A673 (cell line): Measurements from ENCODE around the gene SP140L. TPM values are rescaled to one million over a fixed set of nuclear protein-coding genes. Genes with fewer than 3 reads are reported as not detected.

Source experiments
- BruUV-seq: library from RNA; stranded (reverse); fragments of 400-500 nt; replicated peaks from 2 replicates; lab custom pipeline; 2021; lab: Mats Ljungman, UMichigan
- CTCF ChIA-PET: fragments of 300-600 bp; sonication (Branson Sonifier 250); formaldehyde crosslinking; loops from one replicate; lab custom pipeline; 2022; ENCODE audit warnings: antibody characterized with exemption; lab: Charles Lee
- POLR2A ChIA-PET: fragments of 300-600 bp; sonication (Branson Sonifier 250); formaldehyde crosslinking; loops from one replicate; lab custom pipeline; 2022; ENCODE audit warnings: antibody characterized with exemption; ENCODE audit not compliant: low non-redundant PET; lab: Charles Lee
- DNase-seq: peaks from one replicate; pipeline ENCODE4 v3.0.0-alpha.2; 2015; ENCODE audit warnings: low spot score
- H3K27ac ChIP-seq: fragments of 200-600 bp; sonication (generic); 2 replicates; pipeline ENCODE4 v1.5.1; 2016; ENCODE audit warnings: mixed run types, low read depth, mild to moderate bottlenecking, mixed read lengths, antibody characterized with exemption, low read length; ENCODE audit not compliant: poor library complexity, severe bottlenecking
- H3K27me3 ChIP-seq: fragments of 200-600 bp; sonication (generic); replicated peaks from 2 replicates; pipeline ENCODE4 v1.6.1; 2017; ENCODE audit warnings: mixed run types, low read depth, mild to moderate bottlenecking, mixed read lengths, antibody characterized with exemption, low read length; ENCODE audit not compliant: insufficient read depth, poor library complexity
- H3K36me3 ChIP-seq: fragments of 200-600 bp; sonication (generic); 2 replicates; pipeline ENCODE4 v1.6.1; 2016; ENCODE audit warnings: mixed run types, mild to moderate bottlenecking, mixed read lengths, antibody characterized with exemption, low read length; ENCODE audit not compliant: insufficient read depth, poor library complexity, severe bottlenecking
- H3K4me1 ChIP-seq: fragments of 200-600 bp; sonication (generic); 2 replicates; pipeline ENCODE4 v1.6.1; 2017; ENCODE audit warnings: mixed run types, mild to moderate bottlenecking, mixed read lengths, antibody characterized with exemption, low read length; ENCODE audit not compliant: insufficient read depth, poor library complexity, severe bottlenecking
- H3K4me3 ChIP-seq: fragments of 200-600 bp; sonication (generic); 2 replicates; pipeline ENCODE4 v1.5.1; 2016; ENCODE audit warnings: low read depth, mixed run types, mild to moderate bottlenecking, mixed read lengths, low read length; ENCODE audit not compliant: poor library complexity, severe bottlenecking
- H3K9me3 ChIP-seq: fragments of 200-600 bp; sonication (generic); 2 replicates; pipeline ENCODE4 v1.6.1; 2016; ENCODE audit warnings: mixed run types, low read depth, mild to moderate bottlenecking, mixed read lengths, antibody characterized with exemption, low read length; ENCODE audit not compliant: poor library complexity, severe bottlenecking
- EZH2 ChIP-seq: fragments of 200-600 bp; sonication (generic); IDR thresholded peaks from 2 replicates; pipeline ENCODE4 v1.6.1; 2017; ENCODE audit warnings: borderline replicate concordance, low read depth, mild to moderate bottlenecking, mixed read lengths, antibody characterized with exemption, low read length; ENCODE audit not compliant: poor library complexity, severe bottlenecking
- intact Hi-C: fragments of 100-400 bp; cut with micrococcal nuclease; formaldehyde crosslinking; loops from one replicate; pipeline ENCODE4 v1.10.0; 2022; ENCODE audit not compliant: unreplicated experiment
- total RNA-seq: library from RNA; stranded (reverse); gene quantifications from 2 replicates; pipeline ENCODE4 v1.2.3, GENCODE V29; 2021
- TF ChIP-seq, protein P1 (sequence below): fragments of 300-800, 200-600 bp; sonication (generic); conservative IDR thresholded peaks from 2 replicates; pipeline ENCODE4 v1.5.1; 2017; ENCODE audit warnings: low read depth, mild to moderate bottlenecking, antibody characterized with exemption, low read length, moderate library complexity, mixed read lengths

The SP140L gene
- total RNA-seq, 1 experiment from 2014 or later = 0.37 TPM

DNA sequence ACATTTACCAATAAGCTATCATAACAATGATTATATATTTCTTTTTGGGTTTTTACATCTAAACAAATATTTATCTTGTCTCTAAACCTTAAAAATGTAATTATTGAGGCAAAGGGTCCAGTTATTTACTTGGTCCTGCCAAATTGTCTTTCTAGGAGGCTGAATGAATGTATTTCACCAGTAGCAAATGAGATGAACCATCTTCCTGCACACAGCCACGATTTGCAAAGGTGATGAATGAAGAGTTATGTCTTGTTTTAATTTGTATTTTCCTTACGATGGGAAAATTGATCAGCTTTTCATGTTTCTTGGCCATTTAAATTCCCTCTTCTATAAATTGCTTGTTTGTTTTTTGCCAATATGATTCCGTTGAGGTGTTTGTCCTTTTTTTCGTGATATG lies 90.4 kb downstream of the SP140L start:
- BruUV-seq = no TSS peak
- ChIA-PET CTCF (no interaction called here), POLR2A (no interaction called here)
- DNase-seq = no peak
- Histone ChIP-seq H3K9me3 (no peaks in the 10 kb centered on the region), H3K27me3 (peaks cover 5% of the 10 kb centered on the region), H3K4me3 (no peak overlapping the region), H3K27ac (no peak overlapping the region), H3K4me1 (no peaks in the 10 kb centered on the region), H3K36me3 (no peaks in the 10 kb centered on the region)
- TF ChIP-seq, protein P1, sequence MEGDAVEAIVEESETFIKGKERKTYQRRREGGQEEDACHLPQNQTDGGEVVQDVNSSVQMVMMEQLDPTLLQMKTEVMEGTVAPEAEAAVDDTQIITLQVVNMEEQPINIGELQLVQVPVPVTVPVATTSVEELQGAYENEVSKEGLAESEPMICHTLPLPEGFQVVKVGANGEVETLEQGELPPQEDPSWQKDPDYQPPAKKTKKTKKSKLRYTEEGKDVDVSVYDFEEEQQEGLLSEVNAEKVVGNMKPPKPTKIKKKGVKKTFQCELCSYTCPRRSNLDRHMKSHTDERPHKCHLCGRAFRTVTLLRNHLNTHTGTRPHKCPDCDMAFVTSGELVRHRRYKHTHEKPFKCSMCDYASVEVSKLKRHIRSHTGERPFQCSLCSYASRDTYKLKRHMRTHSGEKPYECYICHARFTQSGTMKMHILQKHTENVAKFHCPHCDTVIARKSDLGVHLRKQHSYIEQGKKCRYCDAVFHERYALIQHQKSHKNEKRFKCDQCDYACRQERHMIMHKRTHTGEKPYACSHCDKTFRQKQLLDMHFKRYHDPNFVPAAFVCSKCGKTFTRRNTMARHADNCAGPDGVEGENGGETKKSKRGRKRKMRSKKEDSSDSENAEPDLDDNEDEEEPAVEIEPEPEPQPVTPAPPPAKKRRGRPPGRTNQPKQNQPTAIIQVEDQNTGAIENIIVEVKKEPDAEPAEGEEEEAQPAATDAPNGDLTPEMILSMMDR = no peak
- TF ChIP-seq EZH2 = no peak
- intact Hi-C loops = no loop called here

DNA sequence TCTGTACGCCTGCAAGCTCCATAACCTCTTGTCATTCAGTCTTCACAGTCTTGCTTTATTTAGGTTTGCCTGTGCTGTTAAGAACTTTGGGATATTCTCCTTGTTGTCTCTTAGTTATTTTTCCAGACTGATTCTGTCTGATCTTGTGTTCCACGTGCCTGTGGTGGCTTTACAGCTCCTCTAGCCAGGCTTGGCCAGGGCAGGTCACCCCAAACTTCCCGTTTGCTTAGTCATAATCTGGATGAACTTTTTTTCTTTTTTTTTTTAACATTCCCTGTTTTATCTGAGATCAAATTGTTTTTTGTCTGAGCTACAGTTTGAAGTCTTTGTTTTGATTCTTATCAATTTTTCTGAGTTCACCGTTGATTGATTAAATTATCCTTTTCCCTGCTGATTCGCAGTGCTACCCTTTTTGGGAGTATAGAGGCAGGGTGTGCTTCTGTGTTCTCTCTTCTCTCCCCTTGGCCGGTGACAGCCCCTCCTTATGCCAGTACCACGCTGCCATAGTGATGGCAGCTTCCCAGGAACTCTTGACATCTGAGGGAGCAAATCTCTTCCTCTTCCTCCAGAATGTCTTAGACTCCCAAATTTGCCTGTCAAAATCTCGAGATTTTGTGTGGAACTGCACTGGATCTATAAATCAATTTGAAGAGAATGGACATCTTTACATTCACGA lies 91.5 kb downstream of the SP140L start:
- TF ChIP-seq EZH2 = no peak
- TF ChIP-seq, protein P1 = no peak
- no peak overlapping the region for H3K27ac ChIP-seq
- H3K4me1 ChIP-seq = no peaks in the 10 kb centered on the region
- no peak for DNase-seq
- ChIA-PET POLR2A (no interaction called here), CTCF (no interaction called here)
- no peak overlapping the region for H3K4me3 ChIP-seq
- intact Hi-C loops = no loop called here
- H3K9me3 ChIP-seq = no peaks in the 10 kb centered on the region
- H3K36me3 ChIP-seq = no peaks in the 10 kb centered on the region
- peaks cover 5% of the 10 kb centered on the region for H3K27me3 ChIP-seq
- no TSS peak for BruUV-seq

DNA sequence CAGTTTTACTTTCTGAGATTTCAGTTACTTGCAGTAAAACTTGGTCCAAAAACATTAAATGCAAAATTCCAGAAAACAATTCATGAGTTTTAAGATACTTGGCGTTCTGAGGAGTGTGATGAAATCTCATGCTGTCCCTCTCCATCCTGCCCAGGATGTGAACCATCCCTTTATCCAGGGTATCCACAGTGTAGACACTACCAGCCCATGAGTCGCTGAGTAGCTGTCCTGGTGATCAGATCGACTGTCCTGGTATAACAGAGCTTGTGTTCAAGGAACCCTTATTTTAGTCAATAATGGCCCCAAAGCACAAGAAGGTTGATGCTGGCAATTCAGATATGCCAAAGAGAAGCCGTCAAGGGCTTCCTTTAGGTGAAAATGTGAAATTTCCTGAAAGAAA lies 92.2 kb downstream of the SP140L start:
- Histone ChIP-seq H3K27me3 (peaks cover 5% of the 10 kb centered on the region), H3K4me1 (no peaks in the 10 kb centered on the region), H3K36me3 (no peaks in the 10 kb centered on the region), H3K27ac (no peak overlapping the region), H3K4me3 (no peak overlapping the region), H3K9me3 (no peaks in the 10 kb centered on the region)
- no TSS peak for BruUV-seq
- DNase-seq = no peak
- intact Hi-C loops = no loop called here
- TF ChIP-seq, protein P1 = no peak
- TF ChIP-seq EZH2 = no peak
- POLR2A ChIA-PET = no interaction called here
- CTCF ChIA-PET = no interaction called here
